Prostate gland (tissue), 2 donors: ENCODE results near the gene PNISR. TPM values are rescaled to one million over a fixed set of nuclear protein-coding genes. Genes with fewer than 3 reads are reported as not detected.

ENCODE experiments used
- DNase-seq: peaks from one replicate; pipeline ENCODE4 v3.0.0-alpha.2; 2019; ENCODE audit warnings: low spot score
- H3K27ac ChIP-seq, 2 donors: fragments of 200-600 bp; sonication (generic); 2 replicates each; pipeline ENCODE4 v1.5.1; 2017 to 2019
- H3K27me3 ChIP-seq: fragments of 200-600 bp; sonication (generic); replicated peaks from 2 replicates; pipeline ENCODE4 v1.5.1; 2019; ENCODE audit not compliant: insufficient read depth
- H3K36me3 ChIP-seq, 2 donors: fragments of 200-600 bp; sonication (generic); 1 replicate in 1 of 2; 2 replicates in 1 of 2; pipeline versions ENCODE4 v1.5.1 to v1.8.1; 2017 to 2019
- H3K4me1 ChIP-seq: fragments of 200-600 bp; sonication (generic); replicated peaks from 2 replicates; pipeline ENCODE4 v1.5.1; 2019
- H3K4me3 ChIP-seq, 2 donors: fragments of 200-600 bp; sonication (generic); 2 replicates each; pipeline ENCODE4 v1.5.1; 2017 to 2019
- H3K9me3 ChIP-seq: fragments of 200-600 bp; sonication (generic); 2 replicates; pipeline ENCODE4 v1.5.1; 2017
- POLR2A ChIP-seq: fragments of 450-650 bp; IDR thresholded peaks from one replicate; pipeline ENCODE4 v1.6.1; 2016; ENCODE audit warnings: antibody characterized with exemption, mild to moderate bottlenecking
- POLR2AphosphoS5 ChIP-seq: sonication (generic); formaldehyde crosslinking; IDR thresholded peaks from one replicate; pipeline ENCODE4 v1.6.1; 2017; ENCODE audit warnings: antibody characterized with exemption
- WGBS: methylation state at CpG from one replicate; pipeline ENCODE4 v1.1.5; 2018; 5-methylcytosine and 5-hydroxymethylcytosine counted together
- intact Hi-C: fragments of 100-400 bp; cut with DNase I; formaldehyde crosslinking; loops from one replicate; pipeline ENCODE4 v1.14.2; 2022
- total RNA-seq, 2 donors: library from RNA; depleted of rRNA; stranded (reverse); fragments of >200 nt; gene quantifications; one replicate each; pipeline ENCODE4 v1.1.0, GENCODE V29; 2016
- TF ChIP-seq, protein P1 (sequence below), 4 experiments: fragments of 200-600 bp in 2 of 4; fragments of 450-650 bp in 2 of 4; sonication (generic) in 2 of 4; IDR thresholded peaks; 1 replicate in 3 of 4; 2 replicates in 1 of 4; pipeline ENCODE4 v1.5.1; 2016 to 2019; ENCODE audit warnings: antibody characterized with exemption in 4 of 4, mild to moderate bottlenecking in 2 of 4, moderate library complexity in 2 of 4

PNISR gene
- total RNA-seq, 2 donors from 2014 or later = 62.0 to 161 TPM

DNA sequence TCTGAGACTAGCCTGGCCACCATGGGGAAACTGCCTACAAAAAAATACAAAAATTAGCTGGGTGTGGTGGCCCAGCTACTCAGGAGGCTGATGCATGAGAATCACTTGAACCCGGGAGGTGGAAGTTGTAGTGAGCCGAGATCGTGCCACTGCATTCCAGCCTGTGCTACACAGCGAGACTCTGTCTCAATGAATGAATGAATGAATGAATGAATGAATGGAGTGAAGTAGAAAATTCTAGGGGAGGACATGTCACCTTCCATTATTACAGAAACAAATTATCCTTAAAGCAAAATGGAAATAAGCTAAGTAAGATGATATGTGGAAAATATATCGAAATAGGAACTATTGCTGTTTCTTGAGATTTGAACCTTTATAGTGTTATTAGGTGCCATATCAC, 2.9 kb upstream of the PNISR start:
- Histone ChIP-seq H3K27me3 (no peaks in the 10 kb centered on the region), H3K9me3 (no peaks in the 10 kb centered on the region), H3K27ac (no peak overlapping the region), H3K36me3 (no peaks in the 10 kb centered on the region), H3K4me3 (no peak overlapping the region), H3K4me1 (no peaks in the 10 kb centered on the region)
- WGBS = 90% methylated on average over 5 of the region's 5 CpGs
- no peak for TF ChIP-seq POLR2A
- TF ChIP-seq POLR2AphosphoS5 = no peak
- TF ChIP-seq, protein P1, sequence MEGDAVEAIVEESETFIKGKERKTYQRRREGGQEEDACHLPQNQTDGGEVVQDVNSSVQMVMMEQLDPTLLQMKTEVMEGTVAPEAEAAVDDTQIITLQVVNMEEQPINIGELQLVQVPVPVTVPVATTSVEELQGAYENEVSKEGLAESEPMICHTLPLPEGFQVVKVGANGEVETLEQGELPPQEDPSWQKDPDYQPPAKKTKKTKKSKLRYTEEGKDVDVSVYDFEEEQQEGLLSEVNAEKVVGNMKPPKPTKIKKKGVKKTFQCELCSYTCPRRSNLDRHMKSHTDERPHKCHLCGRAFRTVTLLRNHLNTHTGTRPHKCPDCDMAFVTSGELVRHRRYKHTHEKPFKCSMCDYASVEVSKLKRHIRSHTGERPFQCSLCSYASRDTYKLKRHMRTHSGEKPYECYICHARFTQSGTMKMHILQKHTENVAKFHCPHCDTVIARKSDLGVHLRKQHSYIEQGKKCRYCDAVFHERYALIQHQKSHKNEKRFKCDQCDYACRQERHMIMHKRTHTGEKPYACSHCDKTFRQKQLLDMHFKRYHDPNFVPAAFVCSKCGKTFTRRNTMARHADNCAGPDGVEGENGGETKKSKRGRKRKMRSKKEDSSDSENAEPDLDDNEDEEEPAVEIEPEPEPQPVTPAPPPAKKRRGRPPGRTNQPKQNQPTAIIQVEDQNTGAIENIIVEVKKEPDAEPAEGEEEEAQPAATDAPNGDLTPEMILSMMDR (IDR thresholded peaks at IDR 0.05) = no peak
- no peak for DNase-seq
- intact Hi-C loops = loop anchor here (5.0 kb wide), 2 partner anchors 94 to 96 kb away; no protein-coding TSS in a partner anchor

DNA sequence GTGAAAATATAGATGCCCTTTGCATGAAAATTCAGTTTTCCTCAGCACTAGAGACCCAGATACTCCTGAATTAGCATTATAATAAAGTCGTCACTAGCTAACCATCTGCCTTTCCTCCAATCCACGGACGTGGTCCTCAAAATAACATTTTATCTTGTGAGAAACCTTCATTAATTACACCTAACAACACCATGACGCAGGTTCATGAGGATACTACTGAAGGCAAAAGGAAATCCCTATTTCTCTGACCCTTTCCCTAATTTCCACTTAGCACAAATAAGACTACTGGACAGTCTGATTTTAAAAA, 1.3 kb upstream of the PNISR start:
- intact Hi-C loops = loop anchor here (5.0 kb wide), 2 partner anchors 94 to 96 kb away; no protein-coding TSS in a partner anchor
- H3K4me3 ChIP-seq = peak overlapping the region; percentile 58 to 59
- H3K36me3 ChIP-seq = no peaks in the 10 kb centered on the region
- no peaks in the 10 kb centered on the region for H3K9me3 ChIP-seq
- H3K27ac ChIP-seq = peak overlapping the region; percentile 96 to 98
- H3K4me1 ChIP-seq = no peaks in the 10 kb centered on the region
- DNase-seq = no peak
- WGBS = 21% methylated on average over 4 of the region's 4 CpGs
- TF ChIP-seq POLR2AphosphoS5 = no peak
- no peak for TF ChIP-seq POLR2A
- TF ChIP-seq, protein P1 (IDR thresholded peaks at IDR 0.05) = no peak
- H3K27me3 ChIP-seq = no peaks in the 10 kb centered on the region

DNA sequence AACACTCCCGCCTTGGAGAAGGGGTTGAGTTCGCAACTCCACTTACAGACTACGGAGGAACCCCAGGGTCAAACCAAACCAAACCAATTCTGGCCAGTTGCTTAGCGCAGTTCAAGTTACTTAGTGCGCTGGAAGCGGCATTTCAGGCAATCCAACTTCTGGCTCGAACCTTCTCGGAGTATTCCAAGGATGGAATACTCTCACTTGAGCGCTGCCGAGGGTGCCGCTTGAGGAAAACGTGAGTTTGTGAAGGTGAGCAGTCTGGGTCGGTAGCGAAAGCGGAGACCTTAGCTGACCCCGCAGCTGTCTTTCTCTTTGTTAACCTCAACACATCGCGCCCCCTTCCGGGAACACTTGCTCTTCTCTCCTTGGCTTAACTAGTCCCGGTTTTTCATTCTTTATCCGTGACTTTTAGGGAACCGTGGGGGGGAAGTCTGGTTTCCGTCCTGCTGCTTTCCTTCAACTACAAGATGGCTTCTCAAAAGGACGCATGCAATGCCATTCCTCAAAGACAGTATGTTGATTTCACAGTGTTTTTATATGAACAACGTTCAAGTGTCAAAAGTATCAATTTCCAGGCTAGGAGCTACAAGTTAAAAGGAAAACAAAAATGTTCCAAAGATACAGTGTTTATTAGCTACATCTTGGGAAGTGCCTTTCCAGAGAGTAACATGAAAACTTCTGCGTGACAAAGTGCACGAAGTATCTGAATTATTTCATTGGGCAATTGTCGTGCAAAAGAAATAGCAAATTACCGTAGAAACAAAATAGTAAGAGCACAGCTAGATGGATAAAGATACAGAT, 741 bp upstream of the PNISR start:
- DNase-seq = peak; percentile 70
- Histone ChIP-seq H3K4me1 (no peaks in the 10 kb centered on the region), H3K36me3 (no peaks in the 10 kb centered on the region), H3K27me3 (no peaks in the 10 kb centered on the region), H3K27ac (peak overlapping the region; percentile 96 to 98), H3K4me3 (peak overlapping the region; percentile 58 to 59), H3K9me3 (no peaks in the 10 kb centered on the region)
- no peak for TF ChIP-seq POLR2A
- TF ChIP-seq, protein P1 (IDR thresholded peaks at IDR 0.05) = peak in 3 of 4 experiments; percentile 36 to 45 (median 45)
- TF ChIP-seq POLR2AphosphoS5 = peak; percentile 3
- intact Hi-C loops = loop anchor here (5.0 kb wide), 2 partner anchors 94 to 96 kb away; no protein-coding TSS in a partner anchor
- WGBS = under 1% methylated on average over 29 of the region's 29 CpGs

- no peak for DNase-seq
- 35% methylated on average over 5 of the region's 5 CpGs for WGBS
- no peaks in the 10 kb centered on the region for H3K4me1 ChIP-seq
- no peaks in the 10 kb centered on the region for H3K9me3 ChIP-seq
- TF ChIP-seq, protein P1 (IDR thresholded peaks at IDR 0.05) = no peak
- no peak for TF ChIP-seq POLR2AphosphoS5
- TF ChIP-seq POLR2A = no peak
- no peaks in the 10 kb centered on the region for H3K27me3 ChIP-seq
- intact Hi-C loops = no loop called here
- peak overlapping the region; percentile 96 to 98 for H3K27ac ChIP-seq
- peak overlapping the region; percentile 58 to 59 for H3K4me3 ChIP-seq
- no peaks in the 10 kb centered on the region for H3K36me3 ChIP-seq
These were observed 1.1 kb downstream of the PNISR start for GRCh38 chr6:99424022-99424421.

DNA sequence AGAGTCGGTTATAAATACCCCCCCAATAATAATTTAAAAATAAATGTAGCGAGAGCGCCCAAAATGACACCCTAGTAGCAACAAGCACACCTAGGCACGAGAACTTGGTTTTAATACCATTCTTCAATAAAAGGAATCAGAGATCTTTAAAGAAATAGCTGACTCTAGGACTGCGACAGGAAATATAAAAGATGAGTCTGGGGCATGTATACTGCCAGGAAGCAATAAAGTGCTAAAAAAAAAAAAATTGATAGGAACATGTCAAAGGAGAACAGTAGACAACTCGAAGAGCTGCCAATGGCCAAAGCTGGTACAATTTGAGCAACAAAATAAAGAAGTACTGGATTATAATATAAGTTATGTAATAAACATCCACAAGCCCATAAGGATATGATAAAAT, 2.2 kb downstream of the PNISR start:
- H3K4me3 ChIP-seq = no peak overlapping the region
- 73% methylated on average over 6 of the region's 6 CpGs for WGBS

More for the DNA sequence above, 2.2 kb downstream of the PNISR start:
- Histone ChIP-seq H3K4me1 (no peaks in the 10 kb centered on the region), H3K36me3 (no peaks in the 10 kb centered on the region), H3K27me3 (no peaks in the 10 kb centered on the region), H3K27ac (no peak overlapping the region), H3K9me3 (no peaks in the 10 kb centered on the region)
- TF ChIP-seq, protein P1 (IDR thresholded peaks at IDR 0.05) = no peak
- TF ChIP-seq POLR2A (no peak), POLR2AphosphoS5 (no peak)
- no peak for DNase-seq
- intact Hi-C loops = no loop called here
